Measurements from ENCODE around the gene GTPBP1.

DNA sequence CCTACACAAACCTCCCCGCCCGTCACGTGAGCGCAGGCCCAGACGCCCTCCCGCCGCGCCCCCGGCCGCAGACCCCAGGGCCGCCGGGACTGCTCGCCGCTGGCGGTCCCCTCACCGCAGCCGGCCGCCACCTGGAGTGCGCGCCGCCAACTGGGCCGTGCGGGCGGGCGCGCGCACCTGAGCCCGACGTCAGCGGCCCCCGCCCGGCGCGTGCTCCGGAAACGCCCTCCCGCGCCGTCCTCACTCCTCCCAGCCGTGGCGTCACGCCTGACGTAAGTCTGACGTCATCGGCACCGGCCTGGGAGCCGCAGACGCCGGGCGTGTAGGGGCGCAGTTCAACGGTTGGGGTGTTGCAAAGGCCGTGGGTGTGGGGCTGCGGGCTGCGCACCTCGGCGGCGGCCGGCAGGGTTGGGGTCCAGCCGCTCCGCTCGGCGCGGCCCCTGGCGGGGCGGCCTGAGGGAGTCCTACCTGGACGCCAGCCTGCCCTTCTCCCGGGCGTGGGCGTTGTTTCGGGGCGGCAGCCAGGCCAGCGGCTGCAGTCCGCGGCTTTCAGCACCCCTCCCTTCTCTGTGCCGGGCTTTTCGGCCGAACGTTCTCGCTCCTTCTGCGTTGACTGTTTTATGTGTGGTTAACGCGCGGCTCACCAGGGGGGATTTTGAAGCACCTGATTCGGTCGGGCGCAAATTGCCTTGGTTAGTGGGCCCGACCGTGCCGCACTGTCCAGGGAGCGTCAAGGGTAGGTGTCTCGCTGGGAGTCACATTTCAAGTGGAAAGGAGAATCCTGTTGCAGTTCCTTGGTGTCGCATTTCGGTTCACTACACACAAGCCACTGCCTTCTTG is 4.7 kb upstream of the GTPBP1 start, which contains the start of gene JOSD1:
- TF ChIP-seq RAD21 (IDR thresholded peaks at IDR 0.05; ENCODE audit: low read length): no peak
- no peak for TF ChIP-seq CTCF (IDR thresholded peaks at IDR 0.05)
